Smooth muscle cell of the pulmonary artery (primary cell): ENCODE data around the gene DGKQ. TPM values are rescaled to one million over a fixed set of nuclear protein-coding genes. Genes with fewer than 3 reads are reported as not detected.

Experiments used
- total RNA-seq: library from RNA; depleted of rRNA; stranded (reverse); fragments of >200 nt; gene quantifications from 2 replicates; pipeline ENCODE4 v1.2.3, GENCODE V29; 2014

The DGKQ gene
- total RNA-seq: 15.3 and 31.5 TPM in 2 replicates

GRCh38 chr4:973431-974397, at the start of gene DGKQ:
DGKQ (minus strand) TSS chr4:973569; CDS start chr4:973482, 87 bp downstream.

GRCh38 chr4:1011022-1011665, 37.8 kb upstream of the DGKQ start, which contains the start of gene FGFRL1:
FGFRL1 (plus strand) TSS chr4:1011626; CDS start chr4:1012486, 860 bp downstream.

GRCh38 chr4:993111-994029, 20.0 kb upstream of the DGKQ start, which contains the start of gene SLC26A1:
SLC26A1 (minus strand) TSS chr4:993404; CDS start chr4:991703, 1,701 bp downstream.

GRCh38 chr4:986879-987623, 13.7 kb upstream of the DGKQ start, which contains the start of gene IDUA:
IDUA (plus strand) TSS chr4:987044; CDS start chr4:987085, 41 bp downstream.

GRCh38 chr4:931960-932712, 41.2 kb downstream of the DGKQ start, which contains the start of the genes GAK and TMEM175:
GAK (minus strand) TSS chr4:932316; CDS start chr4:932187, 129 bp downstream.
TMEM175 (plus strand) TSS chr4:932460; CDS start chr4:947740, 15,280 bp downstream.

Other genes with a start within 250 kb of the DGKQ start
- not detected in 2 replicates for gene CPLX1, start 147.4 kb downstream of the DGKQ start, total RNA-seq
- gene GAK, start 41.3 kb downstream of the DGKQ start, total RNA-seq: 60.1 and 76.6 TPM in 2 replicates
- gene TMEM175, start 41.1 kb downstream of the DGKQ start, total RNA-seq: 23.7 and 26.1 TPM in 2 replicates
- 16.9 and 46.4 TPM in 2 replicates for gene IDUA, start 13.5 kb upstream of the DGKQ start, total RNA-seq
- gene SLC26A1, start 19.8 kb upstream of the DGKQ start, total RNA-seq: 0.13 and 0.30 TPM in 2 replicates
- gene FGFRL1, start 38.1 kb upstream of the DGKQ start, total RNA-seq: 29.3 and 97.7 TPM in 2 replicates
- 2.5 and 15.3 TPM in 2 replicates for gene RNF212, start 140.0 kb upstream of the DGKQ start, total RNA-seq
- gene SPON2, start 199.0 kb upstream of the DGKQ start, total RNA-seq: 5.5 and 7.2 TPM in 2 replicates